Panc1 (cell line): ENCODE measurements around the gene SMTN. TPM values are rescaled to one million over a fixed set of nuclear protein-coding genes. Genes with fewer than 3 reads are reported as not detected.

Experiments
- ATAC-seq: fragments of 200-7000 bp; cut with Tn5 transposase; 2 replicates; pipeline ENCODE4 v1.9.1; 2020; ENCODE audit warnings: mild to moderate bottlenecking, moderate library complexity
- BruUV-seq: library from RNA; stranded (reverse); fragments of 400-500 nt; replicated peaks from 2 replicates; lab custom pipeline; 2021; lab: Mats Ljungman, UMichigan
- CTCF ChIA-PET: fragments of 300-600 bp; sonication (Branson Sonifier 250); formaldehyde crosslinking; loops from one replicate; lab custom pipeline; 2022; ENCODE audit warnings: antibody characterized with exemption; lab: Charles Lee
- POLR2A ChIA-PET: fragments of 300-600 bp; sonication (Branson Sonifier 250); formaldehyde crosslinking; loops from one replicate; lab custom pipeline; 2022; ENCODE audit warnings: antibody characterized with exemption; lab: Charles Lee
- DNase-seq: peaks from one replicate; pipeline ENCODE4 v3.0.0-alpha.2; 2010; ENCODE audit warnings: low read depth, low spot score
- H3K27ac ChIP-seq: 2 replicates; pipeline ENCODE4 v1.5.1; 2011; ENCODE audit warnings: mild to moderate bottlenecking, low read length, inconsistent platforms
- H3K27me3 ChIP-seq: fragments of 200-500 bp; sonication (Bioruptor generic); 2 replicates; pipeline ENCODE4 v1.6.0; 2014; ENCODE audit warnings: low read length, inconsistent platforms; ENCODE audit not compliant: control insufficient read depth, insufficient read depth
- H3K36me3 ChIP-seq: fragments of 200-500 bp; sonication (Bioruptor generic); 2 replicates; pipeline ENCODE4 v1.5.1; 2014; ENCODE audit warnings: inconsistent platforms, mild to moderate bottlenecking, low read length, moderate library complexity; ENCODE audit not compliant: control insufficient read depth, insufficient read depth
- H3K4me1 ChIP-seq: 2 replicates; pipeline ENCODE4 v1.5.1; 2011; ENCODE audit warnings: inconsistent platforms, mild to moderate bottlenecking, low read length, moderate library complexity; ENCODE audit not compliant: control insufficient read depth, insufficient read depth
- H3K4me3 ChIP-seq, 2 experiments: 2 replicates each; pipeline ENCODE4 v1.5.1; 2011 to 2012; ENCODE audit warnings: low read depth in 2 of 2, low read length in 2 of 2, mild to moderate bottlenecking in 2 of 2, inconsistent platforms in 1 of 2, moderate library complexity in 1 of 2
- H3K9me3 ChIP-seq: fragments of 200-500 bp; sonication (Bioruptor generic); 2 replicates; pipeline ENCODE4 v1.5.1; 2014; ENCODE audit warnings: low read depth, mild to moderate bottlenecking, inconsistent platforms, low read length, moderate library complexity; ENCODE audit not compliant: control insufficient read depth, insufficient read depth
- POLR2AphosphoS5 ChIP-seq: IDR thresholded peaks from 2 replicates; pipeline ENCODE4 v1.6.1; 2012; ENCODE audit warnings: mild to moderate bottlenecking, low read depth, low read length, moderate library complexity
- SIN3A ChIP-seq: IDR thresholded peaks from 2 replicates; pipeline ENCODE4 v1.6.1; 2012; ENCODE audit warnings: low read depth, mild to moderate bottlenecking, low read length, moderate library complexity, borderline replicate concordance; ENCODE audit not compliant: insufficient read depth
- TCF7L2 ChIP-seq: IDR thresholded peaks from 2 replicates; pipeline ENCODE4 v1.6.1; 2011; ENCODE audit warnings: mild to moderate bottlenecking, low read depth, low read length, inconsistent platforms
- in situ Hi-C: cut with HindIII; loops from 2 replicates; pipeline ENCODE4 v1.10.0; 2016; ENCODE audit warnings: low sequenced_read_pairs, low pct_unique_long_range_greater_than_20kb
- intact Hi-C: fragments of 100-400 bp; cut with micrococcal nuclease; formaldehyde crosslinking; loops from one replicate; pipeline ENCODE4 v1.10.0; 2022; ENCODE audit not compliant: unreplicated experiment
- total RNA-seq: library from RNA; stranded (reverse); gene quantifications from one replicate; pipeline ENCODE4 v1.2.1, GENCODE V29; 2021; ENCODE audit not compliant: unreplicated experiment
- TF ChIP-seq, protein P1 (sequence below), 2 experiments: IDR thresholded peaks; 2 replicates each; pipeline ENCODE4 v1.6.1; 2011 to 2012; ENCODE audit warnings: low read depth in 2 of 2, control low read depth in 1 of 2, low read length in 1 of 2, mild to moderate bottlenecking in 1 of 2, moderate library complexity in 1 of 2; ENCODE audit not compliant: insufficient read depth in 1 of 2
- TF ChIP-seq, protein P2 (sequence below): fragments of 450-650 bp; IDR thresholded peaks from 2 replicates; pipeline ENCODE4 v1.5.1; 2017; ENCODE audit warnings: mild to moderate bottlenecking

The SMTN gene
- total RNA-seq, 1 experiment from 2014 or later: 71.7 TPM

DNA sequence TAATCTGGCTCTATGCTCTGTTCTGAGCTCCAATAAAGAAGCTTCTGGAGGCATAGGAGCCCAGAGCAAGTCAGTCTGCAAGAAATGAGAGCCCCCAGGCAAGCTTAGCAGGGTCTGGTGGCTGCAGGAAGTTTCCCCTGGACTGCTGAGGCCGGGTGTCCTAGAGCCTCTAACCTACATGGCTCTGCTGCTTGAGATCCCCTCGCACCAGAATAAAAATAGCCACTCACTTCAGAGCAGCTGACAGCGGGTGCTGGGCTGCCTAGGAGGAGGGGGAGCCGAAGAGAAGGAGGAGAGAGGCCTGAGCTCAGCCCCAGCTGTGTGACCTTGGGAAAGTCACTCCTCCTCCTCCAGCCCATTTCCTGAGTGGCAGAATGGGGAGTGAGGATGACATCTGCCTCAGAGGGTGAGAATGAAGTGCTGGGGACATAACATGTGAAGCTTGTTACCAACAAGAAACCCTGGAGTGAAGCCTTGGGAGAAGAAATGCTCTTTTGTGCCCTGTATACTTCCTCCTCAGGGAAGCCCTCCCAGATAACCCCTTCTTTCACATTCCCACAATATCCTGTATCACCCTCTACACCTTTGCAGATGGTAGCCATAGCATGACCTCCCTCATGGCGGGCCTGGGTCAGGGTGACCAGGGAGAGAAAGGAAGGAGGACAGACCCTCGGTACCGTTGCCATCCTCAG lies 38.1 kb downstream of the SMTN start:
- in situ Hi-C loops: no loop called here
- ChIA-PET POLR2A (no interaction called here), CTCF (no interaction called here)
- DNase-seq (no peak), ATAC-seq (no peak)
- no peak overlapping the region for H3K4me3 ChIP-seq
- H3K4me1 ChIP-seq: no peaks in the 10 kb centered on the region
- no peaks in the 10 kb centered on the region for H3K36me3 ChIP-seq
- H3K9me3 ChIP-seq: no peaks in the 10 kb centered on the region
- no peak overlapping the region for H3K27ac ChIP-seq
- intact Hi-C loops: no loop called here
- BruUV-seq: no TSS peak
- TF ChIP-seq TCF7L2 (no peak), POLR2AphosphoS5 (no peak), SIN3A (no peak)
- TF ChIP-seq, protein P1, sequence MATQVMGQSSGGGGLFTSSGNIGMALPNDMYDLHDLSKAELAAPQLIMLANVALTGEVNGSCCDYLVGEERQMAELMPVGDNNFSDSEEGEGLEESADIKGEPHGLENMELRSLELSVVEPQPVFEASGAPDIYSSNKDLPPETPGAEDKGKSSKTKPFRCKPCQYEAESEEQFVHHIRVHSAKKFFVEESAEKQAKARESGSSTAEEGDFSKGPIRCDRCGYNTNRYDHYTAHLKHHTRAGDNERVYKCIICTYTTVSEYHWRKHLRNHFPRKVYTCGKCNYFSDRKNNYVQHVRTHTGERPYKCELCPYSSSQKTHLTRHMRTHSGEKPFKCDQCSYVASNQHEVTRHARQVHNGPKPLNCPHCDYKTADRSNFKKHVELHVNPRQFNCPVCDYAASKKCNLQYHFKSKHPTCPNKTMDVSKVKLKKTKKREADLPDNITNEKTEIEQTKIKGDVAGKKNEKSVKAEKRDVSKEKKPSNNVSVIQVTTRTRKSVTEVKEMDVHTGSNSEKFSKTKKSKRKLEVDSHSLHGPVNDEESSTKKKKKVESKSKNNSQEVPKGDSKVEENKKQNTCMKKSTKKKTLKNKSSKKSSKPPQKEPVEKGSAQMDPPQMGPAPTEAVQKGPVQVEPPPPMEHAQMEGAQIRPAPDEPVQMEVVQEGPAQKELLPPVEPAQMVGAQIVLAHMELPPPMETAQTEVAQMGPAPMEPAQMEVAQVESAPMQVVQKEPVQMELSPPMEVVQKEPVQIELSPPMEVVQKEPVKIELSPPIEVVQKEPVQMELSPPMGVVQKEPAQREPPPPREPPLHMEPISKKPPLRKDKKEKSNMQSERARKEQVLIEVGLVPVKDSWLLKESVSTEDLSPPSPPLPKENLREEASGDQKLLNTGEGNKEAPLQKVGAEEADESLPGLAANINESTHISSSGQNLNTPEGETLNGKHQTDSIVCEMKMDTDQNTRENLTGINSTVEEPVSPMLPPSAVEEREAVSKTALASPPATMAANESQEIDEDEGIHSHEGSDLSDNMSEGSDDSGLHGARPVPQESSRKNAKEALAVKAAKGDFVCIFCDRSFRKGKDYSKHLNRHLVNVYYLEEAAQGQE (IDR thresholded peaks at IDR 0.05; ENCODE audit: insufficient read depth in 1 of 2, low read depth in 2 of 2, low read length in 1 of 2): no peak
- TF ChIP-seq, protein P2, sequence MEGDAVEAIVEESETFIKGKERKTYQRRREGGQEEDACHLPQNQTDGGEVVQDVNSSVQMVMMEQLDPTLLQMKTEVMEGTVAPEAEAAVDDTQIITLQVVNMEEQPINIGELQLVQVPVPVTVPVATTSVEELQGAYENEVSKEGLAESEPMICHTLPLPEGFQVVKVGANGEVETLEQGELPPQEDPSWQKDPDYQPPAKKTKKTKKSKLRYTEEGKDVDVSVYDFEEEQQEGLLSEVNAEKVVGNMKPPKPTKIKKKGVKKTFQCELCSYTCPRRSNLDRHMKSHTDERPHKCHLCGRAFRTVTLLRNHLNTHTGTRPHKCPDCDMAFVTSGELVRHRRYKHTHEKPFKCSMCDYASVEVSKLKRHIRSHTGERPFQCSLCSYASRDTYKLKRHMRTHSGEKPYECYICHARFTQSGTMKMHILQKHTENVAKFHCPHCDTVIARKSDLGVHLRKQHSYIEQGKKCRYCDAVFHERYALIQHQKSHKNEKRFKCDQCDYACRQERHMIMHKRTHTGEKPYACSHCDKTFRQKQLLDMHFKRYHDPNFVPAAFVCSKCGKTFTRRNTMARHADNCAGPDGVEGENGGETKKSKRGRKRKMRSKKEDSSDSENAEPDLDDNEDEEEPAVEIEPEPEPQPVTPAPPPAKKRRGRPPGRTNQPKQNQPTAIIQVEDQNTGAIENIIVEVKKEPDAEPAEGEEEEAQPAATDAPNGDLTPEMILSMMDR: no peak
- no peaks in the 10 kb centered on the region for H3K27me3 ChIP-seq

GRCh38 chr22:31120230-31120629 lies 39.1 kb downstream of the SMTN start:
- ATAC-seq (no peak), DNase-seq (no peak)
- BruUV-seq: no TSS peak
- CTCF ChIA-PET: no interaction called here
- H3K4me1 ChIP-seq: no peaks in the 10 kb centered on the region
- H3K27me3 ChIP-seq: no peaks in the 10 kb centered on the region
- in situ Hi-C loops: no loop called here
- H3K27ac ChIP-seq: no peak overlapping the region
- no peaks in the 10 kb centered on the region for H3K9me3 ChIP-seq
- H3K36me3 ChIP-seq: no peaks in the 10 kb centered on the region
- intact Hi-C loops: no loop called here
- no peak overlapping the region for H3K4me3 ChIP-seq
- POLR2A ChIA-PET: interaction anchor here (0.6 kb wide), 1 partner anchor 152 kb away, joined by 4 read pairs; the partner anchor contains the start of gene MORC2
- TF ChIP-seq, protein P2: no peak
- TF ChIP-seq POLR2AphosphoS5 (no peak), TCF7L2 (no peak), SIN3A (no peak)
- TF ChIP-seq, protein P1 (IDR thresholded peaks at IDR 0.05; ENCODE audit: insufficient read depth in 1 of 2, low read depth in 2 of 2, low read length in 1 of 2): no peak
